K562 (cell line): Measurements from ENCODE around the gene CYS1. TPM values are rescaled to one million over a fixed set of nuclear protein-coding genes. Genes with fewer than 3 reads are reported as not detected.
A peak's percentile ranks its signal among the peaks of the same experiment; 100 is the strongest.

Experiments
- ATAC-seq: fragments of 200-7000 bp; cut with Tn5 transposase; 3 replicates; pipeline ENCODE4 v1.9.1; 2020; ENCODE audit warnings: moderate library complexity
- BruUV-seq: library from RNA; stranded (reverse); fragments of 400-500 nt; replicated peaks from 2 replicates; lab custom pipeline; 2021; lab: Mats Ljungman, UMichigan
- CTCF ChIA-PET: fragments of 300-600 bp; formaldehyde crosslinking; extraction: SDS; loops from one replicate; lab custom pipeline; 2021; ENCODE audit warnings: low intra/inter-chr PET ratio; lab: Yijun Ruan, JAX
- POLR2A ChIA-PET: fragments of 300-600, 350-650 bp; sonication (Branson Sonifier 250); formaldehyde crosslinking; extraction: SDS; loops from one replicate; lab custom pipeline; 2021; ENCODE audit warnings: antibody characterized with exemption, inconsistent platforms; lab: Yijun Ruan, JAX
- DNase-seq, 4 experiments: peaks; one replicate each; pipeline versions ENCODE4 v3.0.0 to v3.0.0-alpha.2; 2011 to 2018; ENCODE audit warnings: low spot score in 3 of 4, mixed read lengths in 3 of 4; ENCODE audit errors: extremely low read depth in 1 of 4
- FAIRE-seq: peaks from 2 replicates; lab custom pipeline; 2011; peaks lifted over from hg19 to GRCh38; lab: Jason Lieb, UNC
- H2AFZ ChIP-seq: 2 replicates; pipeline ENCODE4 v1.6.0; 2011; ENCODE audit warnings: low read depth, low read length, control low read depth, inconsistent platforms
- H3K27ac ChIP-seq: fragments of 200-600 bp; 3 replicates; pipeline ENCODE4 v1.8.0; 2011; ENCODE audit warnings: low read depth, mild to moderate bottlenecking, control low read depth, inconsistent platforms, low read length, moderate library complexity, mixed read lengths; ENCODE audit errors: extremely low read depth
- H3K27me3 ChIP-seq, 2 experiments: fragments of 300-600 bp in 1 of 2; 2 replicates in 1 of 2; 3 replicates in 1 of 2; pipeline versions ENCODE4 v1.6.0 to v1.8.0; 2011; ENCODE audit warnings: inconsistent platforms in 2 of 2, low read length in 2 of 2, mild to moderate bottlenecking in 1 of 2, mixed read lengths in 1 of 2, moderate library complexity in 1 of 2; ENCODE audit not compliant: control insufficient read depth in 2 of 2, insufficient read depth in 2 of 2
- H3K36me3 ChIP-seq: fragments of 300-600 bp; 3 replicates; pipeline ENCODE4 v1.8.0; 2011; ENCODE audit warnings: mild to moderate bottlenecking, low read length, inconsistent platforms; ENCODE audit not compliant: control insufficient read depth, insufficient read depth
- H3K4me1 ChIP-seq, 2 experiments: fragments of 200-600 bp in 1 of 2; replicated peaks in 1 of 2; 2 replicates in 1 of 2; 3 replicates in 1 of 2; pipeline versions ENCODE4 v1.5.1 to v1.8.0; 2011; ENCODE audit warnings: inconsistent platforms in 2 of 2, low read length in 2 of 2, mild to moderate bottlenecking in 1 of 2, mixed read lengths in 1 of 2, moderate library complexity in 1 of 2; ENCODE audit not compliant: control insufficient read depth in 2 of 2, insufficient read depth in 2 of 2
- H3K4me2 ChIP-seq: 2 replicates; pipeline ENCODE4 v1.6.1; 2011; ENCODE audit warnings: low read length, control low read depth, inconsistent platforms, mixed read lengths; ENCODE audit not compliant: insufficient read depth
- H3K4me3 ChIP-seq: fragments of 200-600 bp; sonication (generic), shearing (Covaris generic); 2 replicates; pipeline ENCODE4 v1.5.1; 2016; ENCODE audit warnings: control low read depth, inconsistent platforms
- H3K79me2 ChIP-seq: fragments of 200-600 bp; 3 replicates; pipeline ENCODE4 v1.8.0; 2011; ENCODE audit warnings: low read length, inconsistent platforms; ENCODE audit not compliant: control insufficient read depth, insufficient read depth
- H3K9ac ChIP-seq, 2 experiments: 2 replicates each; pipeline versions ENCODE4 v1.6.0 to v1.6.1; 2011; ENCODE audit warnings: low read depth in 2 of 2, low read length in 2 of 2, control low read depth in 1 of 2, inconsistent platforms in 1 of 2, mild to moderate bottlenecking in 1 of 2, mixed read lengths in 1 of 2; ENCODE audit not compliant: insufficient read depth in 1 of 2
- H3K9me1 ChIP-seq: one replicate; pipeline ENCODE4 v1.6.0; 2011; ENCODE audit warnings: inconsistent platforms, mild to moderate bottlenecking, low read length, moderate library complexity; ENCODE audit not compliant: control insufficient read depth, insufficient read depth
- H3K9me3 ChIP-seq: replicated peaks from 2 replicates; pipeline ENCODE4 v1.5.1; 2011; ENCODE audit warnings: low read depth, low read length, inconsistent platforms; ENCODE audit not compliant: control insufficient read depth, insufficient read depth
- H4K20me1 ChIP-seq: replicated peaks from 2 replicates; pipeline ENCODE4 v1.6.1; 2011; ENCODE audit warnings: low read length, inconsistent platforms, mixed read lengths; ENCODE audit not compliant: control insufficient read depth, insufficient read depth
- KAT7 ChIP-seq: sonication (generic); formaldehyde crosslinking; IDR thresholded peaks from 2 replicates; pipeline ENCODE4 v1.8.0; 2022; ENCODE audit warnings: missing genetic modification reagents, mild to moderate bottlenecking, borderline replicate concordance
- NR0B1 ChIP-seq: fragments of 450-650 bp; IDR thresholded peaks from one replicate; pipeline ENCODE4 v1.6.1; 2018; ENCODE audit warnings: mild to moderate bottlenecking, moderate library complexity; ENCODE audit not compliant: partially characterized antibody
- PBX2 ChIP-seq, 2 experiments: IDR thresholded peaks in 1 of 2; conservative IDR thresholded peaks in 1 of 2; 2 replicates each; pipeline ENCODE4 v1.6.1; 2016; ENCODE audit warnings: low read depth in 2 of 2, mild to moderate bottlenecking in 1 of 2, missing compliant biosample characterization in 1 of 2, missing genetic modification characterization in 1 of 2, moderate library complexity in 1 of 2
- RBFOX2 ChIP-seq: fragments of 200-400 bp; formaldehyde crosslinking; IDR thresholded peaks from 2 replicates; pipeline ENCODE4 v1.6.1; 2017; ENCODE audit warnings: low read depth, mild to moderate bottlenecking, low read length, moderate library complexity
- RBM34 ChIP-seq: fragments of 200-400 bp; formaldehyde crosslinking; IDR thresholded peaks from 2 replicates; pipeline ENCODE4 v1.6.1; 2018; ENCODE audit warnings: low read length, borderline replicate concordance; ENCODE audit not compliant: insufficient read depth
- WGBS: fragments of 100-300 bp; shearing (Covaris generic); methylation state at CpG from one replicate; pipeline ENCODE4 v1.1.6; 2016; ENCODE audit warnings: low coverage, mixed read lengths; ENCODE audit not compliant: insufficient coverage; ENCODE audit errors: missing lambda C conversion rate; 5-methylcytosine and 5-hydroxymethylcytosine counted together
- in situ Hi-C: fragments of 300-500 bp; cut with MboI; formaldehyde crosslinking; loops from 4 replicates; pipeline ENCODE4 v1.15.0; 2018; ENCODE audit warnings: inconsistent platforms, mixed read lengths
- intact Hi-C: fragments of 100-400 bp; cut with micrococcal nuclease; formaldehyde crosslinking; loops from 2 replicates; pipeline ENCODE4 v1.14.2; 2022
- polyA plus RNA-seq, 8 experiments: library from polyadenylated mRNA; depleted of rRNA in 4 of 8; stranded (reverse) in 5 of 8; unstranded in 3 of 8; fragments of >200 nt; fragmentation: Nextera tagmentation in 2 of 8; fragmentation: Illumina TruSeq in 1 of 8; extraction: Ambion mirVana in 2 of 8; extraction: Trizol in 1 of 8; gene quantifications; 2 replicates each; pipeline versions ENCODE4 v1.2.1 to v1.2.3, GENCODE V29; 2011 to 2014; ENCODE audit warnings: inconsistent platforms in 1 of 8, missing spikeins in 1 of 8
- total RNA-seq, 7 experiments: library from RNA; depleted of rRNA in 6 of 7; stranded (reverse); fragments of >200 nt in 6 of 7; fragmentation: Illumina TruSeq in 2 of 7; extraction: Trizol in 2 of 7; gene quantifications; 2 replicates each; pipeline versions ENCODE4 v1.2.1 to v1.2.3, GENCODE V29; 2011 to 2021; ENCODE audit warnings: low replicate concordance in 1 of 7
- TF ChIP-seq, protein P1 (sequence below): sonication (generic); formaldehyde crosslinking; IDR thresholded peaks from 2 replicates; pipeline ENCODE4 v1.8.1; 2023; ENCODE audit warnings: mild to moderate bottlenecking, missing genetic modification reagents

The CYS1 gene
- total and polyA plus RNA-seq, 9 of the 15 experiments (the other 6 are each of a cell fraction or from before 2014, with no cell fraction given), result 0.11 to 0.13 TPM; not detected in 7

GRCh38 chr2:10045561-10046355 lies 34.5 kb downstream of the CYS1 start:
- POLR2A ChIA-PET, result interaction anchor here (1.0 to 2.7 kb wide), 4 partner anchors 9 to 98 kb away, joined by 3 to 13 read pairs (median 6); no protein-coding TSS in a partner anchor
- TF ChIP-seq PBX2 (CRISPR knock-in tag; IDR thresholded peaks at IDR 0.05; ENCODE audit: low read depth), result no peak
- TF ChIP-seq PBX2 (tag; conservative IDR thresholded peaks at IDR 0.05; ENCODE audit: low read depth), result no peak
- TF ChIP-seq, protein P1, sequence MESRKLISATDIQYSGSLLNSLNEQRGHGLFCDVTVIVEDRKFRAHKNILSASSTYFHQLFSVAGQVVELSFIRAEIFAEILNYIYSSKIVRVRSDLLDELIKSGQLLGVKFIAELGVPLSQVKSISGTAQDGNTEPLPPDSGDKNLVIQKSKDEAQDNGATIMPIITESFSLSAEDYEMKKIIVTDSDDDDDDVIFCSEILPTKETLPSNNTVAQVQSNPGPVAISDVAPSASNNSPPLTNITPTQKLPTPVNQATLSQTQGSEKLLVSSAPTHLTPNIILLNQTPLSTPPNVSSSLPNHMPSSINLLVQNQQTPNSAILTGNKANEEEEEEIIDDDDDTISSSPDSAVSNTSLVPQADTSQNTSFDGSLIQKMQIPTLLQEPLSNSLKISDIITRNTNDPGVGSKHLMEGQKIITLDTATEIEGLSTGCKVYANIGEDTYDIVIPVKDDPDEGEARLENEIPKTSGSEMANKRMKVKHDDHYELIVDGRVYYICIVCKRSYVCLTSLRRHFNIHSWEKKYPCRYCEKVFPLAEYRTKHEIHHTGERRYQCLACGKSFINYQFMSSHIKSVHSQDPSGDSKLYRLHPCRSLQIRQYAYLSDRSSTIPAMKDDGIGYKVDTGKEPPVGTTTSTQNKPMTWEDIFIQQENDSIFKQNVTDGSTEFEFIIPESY (CRISPR knock-in tag), result peak; percentile 25; the same call in 1 of the 2 replicates
- TF ChIP-seq RBFOX2, result peak; percentile 58; the same call in 1 of the 2 replicates
- TF ChIP-seq KAT7, result no peak
- no peak for TF ChIP-seq RBM34
- TF ChIP-seq NR0B1, result no peak

More at GRCh38 chr2:10045561-10046355, 34.5 kb downstream of the CYS1 start:
- in situ Hi-C loops (loop anchor here (5.0 kb wide), 2 partner anchors 58 to 233 kb away; no protein-coding TSS in a partner anchor), intact Hi-C loops (no loop called here)
- H3K9me1 ChIP-seq, result peaks cover 7% of the 10 kb centered on the region
- ATAC-seq (no peak), DNase-seq (no peak), FAIRE-seq (peak; percentile 69)
- no peak overlapping the region for H3K4me3 ChIP-seq
- H3K9ac ChIP-seq, result no peak overlapping the region; a peak in 1 of 4 replicates
- peaks cover 8% of the 10 kb centered on the region; the same call in 1 of the 2 replicates for H4K20me1 ChIP-seq
- BruUV-seq, result no TSS peak
- H3K79me2 ChIP-seq, result peaks cover 41% of the 10 kb centered on the region
- 0 out of 2 replicates have a peak, but pooled peaks cover 2% of the 10 kb centered on the region for H3K9me3 ChIP-seq
- H3K27me3 ChIP-seq, result no peaks in the 10 kb centered on the region
- no peak overlapping the region; the same call in 1 of the 2 replicates for H3K4me2 ChIP-seq
- no peak overlapping the region for H2AFZ ChIP-seq
- CTCF ChIA-PET, result no interaction called here
- H3K36me3 ChIP-seq, result peaks cover 46% of the 10 kb centered on the region
- no peak overlapping the region for H3K27ac ChIP-seq
- WGBS, result 86% methylated on average over 20 of the region's 20 CpGs
- H3K4me1 ChIP-seq, result peaks cover 7 to 55% of the 10 kb centered on the region in 2 experiments; a peak in 4 of 5 replicates
